GM23338 (cell line): ENCODE measurements around the gene PGS1. TPM values are rescaled to one million over a fixed set of nuclear protein-coding genes. Genes with fewer than 3 reads are reported as not detected.
A peak's percentile ranks its signal among the peaks of the same experiment; 100 is the strongest.

ENCODE experiments used
- ATAC-seq: fragments of 200-7000 bp; cut with Tn5 transposase; 3 replicates; pipeline ENCODE4 v1.9.1; 2020
- DNase-seq: peaks from one replicate; pipeline ENCODE4 v3.0.0-alpha.2; 2015; ENCODE audit warnings: low spot score
- H2AFZ ChIP-seq: fragments of 200-600 bp; sonication (generic); 2 replicates; pipeline ENCODE4 v1.8.0; 2016; ENCODE audit warnings: antibody characterized with exemption, mild to moderate bottlenecking, moderate library complexity
- H3F3A ChIP-seq: fragments of 200-600 bp; sonication (generic); replicated peaks from 2 replicates; pipeline ENCODE4 v1.8.0; 2017; ENCODE audit warnings: antibody characterized with exemption, mixed run types, low read depth
- H3K27ac ChIP-seq: fragments of 200-600 bp; sonication (generic); 2 replicates; pipeline ENCODE4 v1.6.1; 2016; ENCODE audit warnings: low read depth
- H3K27me3 ChIP-seq: fragments of 200-600 bp; sonication (generic); 2 replicates; pipeline ENCODE4 v1.8.0; 2016; ENCODE audit warnings: mild to moderate bottlenecking, mixed run types, moderate library complexity; ENCODE audit not compliant: insufficient read depth
- H3K36me3 ChIP-seq: fragments of 200-600 bp; sonication (generic); 2 replicates; pipeline ENCODE4 v1.8.0; 2016; ENCODE audit warnings: mild to moderate bottlenecking; ENCODE audit not compliant: insufficient read depth
- H3K4me1 ChIP-seq: fragments of 200-600 bp; sonication (generic); 2 replicates; pipeline ENCODE4 v1.8.0; 2016; ENCODE audit warnings: mild to moderate bottlenecking, moderate library complexity; ENCODE audit not compliant: insufficient read depth
- H3K4me2 ChIP-seq: fragments of 200-600 bp; sonication (generic); 2 replicates; pipeline ENCODE4 v1.7.1; 2017; ENCODE audit warnings: mixed run types
- H3K4me3 ChIP-seq: fragments of 200-600 bp; sonication (generic); 2 replicates; pipeline ENCODE4 v1.6.1; 2016; ENCODE audit warnings: mixed run types
- H3K79me2 ChIP-seq: fragments of 200-600 bp; sonication (generic); replicated peaks from 2 replicates; pipeline ENCODE4 v1.8.0; 2017; ENCODE audit warnings: mild to moderate bottlenecking; ENCODE audit not compliant: insufficient read depth
- H3K9me2 ChIP-seq: fragments of 200-600 bp; sonication (generic); 2 replicates; pipeline ENCODE4 v1.8.0; 2017; ENCODE audit not compliant: insufficient read depth
- H4K20me1 ChIP-seq: fragments of 200-600 bp; sonication (generic); replicated peaks from 2 replicates; pipeline ENCODE4 v1.8.0; 2017; ENCODE audit warnings: mild to moderate bottlenecking; ENCODE audit not compliant: insufficient read depth
- H3K27ac Mint-ChIP-seq: 2 replicates; pipeline ENCODE4 v1.8.0; 2020; ENCODE audit warnings: inconsistent platforms, mild to moderate bottlenecking, moderate library complexity, mixed read lengths
- H3K27me3 Mint-ChIP-seq: 3 replicates; pipeline ENCODE4 v1.8.0; 2022; ENCODE audit warnings: low read depth, mild to moderate bottlenecking, moderate library complexity, mixed read lengths, inconsistent platforms; ENCODE audit not compliant: insufficient read depth, poor library complexity
- H3K36me3 Mint-ChIP-seq: 3 replicates; pipeline ENCODE4 v1.8.0; 2021; ENCODE audit warnings: low read depth, mild to moderate bottlenecking, inconsistent platforms, moderate library complexity, mixed read lengths
- H3K4me1 Mint-ChIP-seq: 3 replicates; pipeline ENCODE4 v1.8.0; 2020; ENCODE audit warnings: mild to moderate bottlenecking, inconsistent platforms, mixed read lengths
- H3K4me3 Mint-ChIP-seq: 3 replicates; pipeline ENCODE4 v1.8.0; 2021; ENCODE audit warnings: moderate library complexity, mild to moderate bottlenecking, inconsistent platforms, mixed read lengths
- H3K9me3 Mint-ChIP-seq: 3 replicates; pipeline ENCODE4 v1.8.0; 2020; ENCODE audit warnings: moderate library complexity, mild to moderate bottlenecking, inconsistent platforms, mixed read lengths
- CREB1 ChIP-seq: fragments of 250-450 bp; sonication (Bioruptor Pico); IDR thresholded peaks from 2 replicates; pipeline ENCODE4 v1.5.0; 2020; ENCODE audit warnings: low read depth, mild to moderate bottlenecking, moderate library complexity
- CTCF ChIP-seq, 2 experiments: fragments of 200-600 bp in 1 of 2; sonication (generic) in 1 of 2; conservative IDR thresholded peaks; 2 replicates each; pipeline versions ENCODE4 v1.5.1 to v1.6.1; 2016 to 2017; ENCODE audit warnings: antibody characterized with exemption in 2 of 2, low read depth in 2 of 2, mild to moderate bottlenecking in 2 of 2, moderate library complexity in 1 of 2
- ETS1 ChIP-seq: IDR thresholded peaks from 2 replicates; pipeline ENCODE4 v1.6.1; 2016; ENCODE audit warnings: antibody characterized with exemption
- EZH2 ChIP-seq: fragments of 200-600 bp; sonication (generic); IDR thresholded peaks from one replicate; pipeline ENCODE4 v1.8.0; 2017; ENCODE audit warnings: antibody characterized with exemption, mild to moderate bottlenecking, low read depth; ENCODE audit not compliant: unreplicated experiment
- EZH2phosphoT487 ChIP-seq: fragments of 200-600 bp; sonication (generic); IDR thresholded peaks from one replicate; pipeline ENCODE4 v1.8.1; 2018; ENCODE audit warnings: antibody characterized with exemption; ENCODE audit not compliant: unreplicated experiment
- JUNB ChIP-seq: IDR thresholded peaks from one replicate; pipeline ENCODE4 v1.6.1; 2016; ENCODE audit warnings: antibody characterized with exemption; ENCODE audit not compliant: unreplicated experiment
- NANOG ChIP-seq: IDR thresholded peaks from 2 replicates; pipeline ENCODE4 v1.6.1; 2016; ENCODE audit warnings: antibody characterized with exemption, borderline replicate concordance
- POLR2AphosphoS5 ChIP-seq: IDR thresholded peaks from 2 replicates; pipeline ENCODE4 v1.6.1; 2016; ENCODE audit warnings: antibody characterized with exemption, low read depth
- REST ChIP-seq: IDR thresholded peaks from one replicate; pipeline ENCODE4 v1.6.1; 2018; ENCODE audit warnings: antibody characterized with exemption; ENCODE audit not compliant: unreplicated experiment
- STAT1 ChIP-seq: IDR thresholded peaks from one replicate; pipeline ENCODE4 v1.6.1; 2016; ENCODE audit warnings: antibody characterized with exemption; ENCODE audit not compliant: unreplicated experiment
- ZNF114 ChIP-seq: fragments of 250-450 bp; sonication (Bioruptor Pico); IDR thresholded peaks from 2 replicates; pipeline ENCODE4 v1.5.0; 2020; ENCODE audit warnings: mild to moderate bottlenecking, moderate library complexity
- ZNF331 ChIP-seq: fragments of 250-450 bp; sonication (Bioruptor Pico); IDR thresholded peaks from 2 replicates; pipeline ENCODE4 v1.5.0; 2020; ENCODE audit warnings: low read depth, mild to moderate bottlenecking, moderate library complexity
- ZNF462 ChIP-seq: fragments of 250-450 bp; sonication (Bioruptor Pico); IDR thresholded peaks from 2 replicates; pipeline ENCODE4 v1.5.0; 2020; ENCODE audit warnings: mild to moderate bottlenecking, moderate library complexity
- polyA plus RNA-seq: library from polyadenylated mRNA; unstranded; fragments of >200 nt; fragmentation: Nextera tagmentation; extraction: Ambion mirVana; gene quantifications from 2 replicates; pipeline ENCODE4 v1.2.1, GENCODE V29; 2016
- total RNA-seq: library from RNA; depleted of rRNA; stranded (reverse); fragments of >200 nt; shearing (Covaris generic); gene quantifications from 2 replicates; pipeline ENCODE4 v1.2.3, GENCODE V29; 2014

PGS1 gene
- total and polyA plus RNA-seq, 2 experiments from 2014 or later = 43.9 to 67.1 TPM

- Mint-ChIP-seq H3K36me3 (no peaks in the 10 kb centered on the region), H3K27me3 (peaks cover 36% of the 10 kb centered on the region), H3K4me1 (peaks cover 74% of the 10 kb centered on the region), H3K4me3 (no peak overlapping the region), H3K27ac (0 out of 2 replicates have a peak overlapping the region, but pooled peaks have one; percentile 48), H3K9me3 (no peaks in the 10 kb centered on the region)
- H3F3A ChIP-seq = peaks cover 37% of the 10 kb centered on the region
- no peaks in the 10 kb centered on the region for H4K20me1 ChIP-seq
- no peaks in the 10 kb centered on the region for H3K9me2 ChIP-seq
- no peak overlapping the region for H3K4me3 ChIP-seq
- H3K4me2 ChIP-seq = no peak overlapping the region
- DNase-seq = no peak
- TF ChIP-seq ZNF462 (CRISPR knock-in tag) = no peak
- TF ChIP-seq CREB1 (CRISPR knock-in tag) = no peak
- no peak for TF ChIP-seq JUNB
- TF ChIP-seq EZH2phosphoT487 = no peak
- TF ChIP-seq ZNF114 (CRISPR knock-in tag) = no peak
- TF ChIP-seq STAT1 = no peak
- TF ChIP-seq NANOG = no peak
- TF ChIP-seq POLR2AphosphoS5 = no peak
- TF ChIP-seq CTCF (conservative IDR thresholded peaks at IDR 0.05; ENCODE audit: low read depth in 2 of 2) = no peak
- TF ChIP-seq ZNF331 = no peak
- no peak for TF ChIP-seq ETS1
- no peak for TF ChIP-seq EZH2
- TF ChIP-seq REST = no peak
- H3K36me3 ChIP-seq = no peaks in the 10 kb centered on the region
- no peak for ATAC-seq
- H3K27me3 ChIP-seq = no peaks in the 10 kb centered on the region
- H2AFZ ChIP-seq = no peak overlapping the region
- peaks cover 61% of the 10 kb centered on the region for H3K4me1 ChIP-seq
- peak overlapping the region; percentile 92 for H3K27ac ChIP-seq
- no peaks in the 10 kb centered on the region for H3K79me2 ChIP-seq
Observed at GRCh38 chr17:78368348-78368747, 10.1 kb upstream of the PGS1 start.
